GM19351 (cell line): ENCODE results near the gene POLR2L.

Experiments used
- ATAC-seq: cut with Tn5 transposase; IDR thresholded peaks from one replicate; pipeline ENCODE4 v1.9.1; 2021; ENCODE audit warnings: mild to moderate bottlenecking, moderate library complexity; ENCODE audit not compliant: unreplicated experiment

POLR2L gene

DNA sequence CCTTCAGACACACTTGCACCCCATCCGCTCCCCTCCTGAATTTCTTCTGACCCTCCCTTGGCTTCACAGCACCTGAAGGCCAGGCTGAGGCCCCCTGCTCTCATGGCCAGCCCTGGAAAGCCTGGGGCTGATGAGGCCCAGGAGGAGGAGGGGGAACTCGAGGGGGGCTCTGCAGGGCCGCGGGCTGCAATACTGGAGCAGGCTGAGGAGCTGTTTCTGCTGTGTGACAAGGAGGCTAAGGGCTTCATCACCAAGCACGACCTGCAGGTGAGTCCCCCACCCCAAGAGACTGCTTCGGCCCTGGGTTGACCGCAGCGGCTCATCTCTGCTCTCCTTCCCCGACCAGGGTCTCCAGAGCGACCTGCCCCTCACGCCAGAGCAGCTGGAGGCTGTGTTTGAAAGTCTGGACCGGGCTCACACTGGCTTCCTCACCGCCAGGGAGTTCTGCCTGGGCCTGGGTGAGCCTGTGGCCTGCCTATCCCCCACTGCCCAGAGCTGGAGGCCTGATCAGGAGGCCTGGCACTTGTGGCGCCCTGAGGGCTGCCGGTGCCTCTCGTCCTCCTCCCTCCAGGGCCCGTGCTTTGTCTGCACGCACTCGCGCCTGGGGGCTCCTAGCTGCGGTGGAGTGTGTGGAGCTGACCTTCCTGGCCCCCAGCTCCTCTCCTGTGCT is 13.7 kb downstream of the POLR2L start:
- no peak for ATAC-seq

GRCh38 chr11:827897-828192 is 14.5 kb downstream of the POLR2L start, which contains the start of gene CRACR2B:
TSS of gene CRACR2B (plus strand) at chr11:827919. CDS start at chr11:828608, 689 bp downstream.
- no peak for ATAC-seq

GRCh38 chr11:827146-827896 is 15.0 kb downstream of the POLR2L start:
- peak; percentile 41 for ATAC-seq

- peak; percentile 12 for ATAC-seq
Observed at GRCh38 chr11:826836-827145, 15.5 kb downstream of the POLR2L start.

DNA sequence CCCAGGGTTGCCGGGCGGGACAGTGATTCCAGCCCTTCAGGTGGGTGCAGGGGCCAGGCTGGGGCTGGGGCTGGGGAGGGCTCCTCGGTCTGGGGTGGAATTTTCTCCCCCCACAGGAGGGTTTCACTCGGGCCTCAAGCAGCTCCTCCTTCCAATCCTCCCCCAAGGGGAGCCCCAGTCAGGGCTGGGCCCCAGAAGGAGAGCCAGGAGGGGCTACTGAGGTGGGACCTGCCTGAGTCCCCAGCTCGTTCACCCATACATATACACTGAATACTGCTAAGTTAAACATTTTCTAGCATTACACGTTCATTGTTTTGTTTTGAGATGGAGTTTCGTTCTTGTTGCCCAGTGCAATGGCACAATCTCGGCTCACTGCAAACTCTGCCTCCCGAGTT is 16.1 kb downstream of the POLR2L start:
- ATAC-seq = no peak

DNA sequence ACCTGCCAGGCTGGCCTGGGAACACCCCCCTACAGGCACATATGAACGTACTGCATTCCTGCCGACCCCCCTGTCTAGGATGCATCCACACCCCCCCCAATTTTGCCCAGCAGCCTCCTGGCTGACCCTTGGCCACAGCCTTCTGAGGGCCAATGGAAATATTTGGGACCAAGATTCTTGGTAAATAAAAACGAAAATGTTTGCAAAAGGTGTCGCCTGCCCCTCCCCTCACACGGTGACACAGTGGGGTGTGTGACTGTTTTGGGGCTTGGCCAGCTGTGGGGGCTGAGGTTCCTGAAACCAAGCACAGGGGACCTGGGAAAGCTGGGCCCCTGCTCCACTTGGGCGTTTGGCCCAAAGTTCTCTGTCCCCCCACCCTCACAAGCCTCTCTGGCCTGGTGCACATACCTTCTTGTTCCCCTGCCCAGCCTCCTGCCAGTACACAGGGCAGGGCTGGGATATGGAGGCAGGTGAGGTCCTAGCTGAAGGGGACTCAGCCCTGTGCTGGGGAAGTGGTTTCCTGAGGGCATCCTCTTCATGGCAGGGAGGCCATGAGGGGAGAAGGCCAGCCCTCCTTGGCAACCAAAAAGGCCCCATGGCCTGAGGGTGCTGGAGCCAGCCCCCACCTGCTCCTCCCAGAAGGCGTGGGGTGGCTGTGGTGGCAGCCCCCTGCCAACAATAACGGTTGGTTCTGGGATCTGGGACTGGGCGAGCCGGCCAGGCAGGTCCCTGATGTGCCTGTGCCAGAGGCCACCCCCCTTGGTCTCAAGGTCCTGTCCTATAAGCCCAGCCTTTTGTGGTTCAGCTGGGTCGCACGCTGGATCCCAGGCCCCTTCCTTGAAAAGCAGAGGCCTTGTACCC is 16.7 kb downstream of the POLR2L start:
- ATAC-seq = no peak

- no peak for ATAC-seq
Observed at GRCh38 chr11:824942-825341, 17.4 kb downstream of the POLR2L start.

- ATAC-seq = no peak
Observed at GRCh38 chr11:824292-824880, 17.9 kb downstream of the POLR2L start.

DNA sequence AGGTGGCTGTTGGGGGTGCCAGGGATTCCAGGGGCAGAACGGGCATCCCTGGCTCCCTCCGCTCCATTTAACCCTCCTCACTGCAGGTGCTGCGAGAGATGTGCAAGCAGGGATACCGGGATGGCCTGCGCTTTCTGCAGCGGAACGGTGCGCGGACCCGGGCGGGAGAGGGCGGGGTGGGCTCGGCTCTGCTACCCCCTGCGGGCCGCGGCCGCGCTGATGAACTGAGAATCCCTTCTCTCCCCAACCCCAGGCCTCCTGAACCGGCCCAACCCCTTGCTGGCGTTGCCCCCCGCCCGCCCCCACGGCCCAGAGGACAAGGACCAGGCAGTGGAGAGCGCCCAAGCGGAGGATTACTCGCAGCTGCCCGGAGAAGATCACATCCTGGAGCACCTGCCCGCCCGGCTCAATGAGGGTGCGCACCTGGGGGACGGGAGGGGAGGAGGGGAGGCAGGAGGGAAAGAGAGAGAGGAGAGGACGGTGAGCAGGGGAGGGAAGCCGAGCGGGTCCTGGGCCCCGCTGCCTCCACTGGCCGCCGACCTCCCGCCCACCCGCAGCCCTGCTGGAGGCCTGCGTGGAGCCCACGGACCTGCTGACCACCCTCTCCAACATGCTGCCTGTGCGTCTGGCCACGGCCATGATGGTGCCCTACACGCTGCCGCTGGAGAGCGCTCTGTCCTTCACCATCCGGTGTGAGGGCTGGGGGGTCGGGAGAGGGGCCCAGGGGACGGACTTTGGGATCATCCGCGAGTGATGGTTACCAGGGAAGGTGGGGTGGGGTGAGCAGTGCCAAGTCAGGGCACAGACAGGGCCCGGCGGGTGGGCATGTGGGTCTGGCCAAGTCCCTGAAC is 18.7 kb downstream of the POLR2L start:
- ATAC-seq = no peak

DNA sequence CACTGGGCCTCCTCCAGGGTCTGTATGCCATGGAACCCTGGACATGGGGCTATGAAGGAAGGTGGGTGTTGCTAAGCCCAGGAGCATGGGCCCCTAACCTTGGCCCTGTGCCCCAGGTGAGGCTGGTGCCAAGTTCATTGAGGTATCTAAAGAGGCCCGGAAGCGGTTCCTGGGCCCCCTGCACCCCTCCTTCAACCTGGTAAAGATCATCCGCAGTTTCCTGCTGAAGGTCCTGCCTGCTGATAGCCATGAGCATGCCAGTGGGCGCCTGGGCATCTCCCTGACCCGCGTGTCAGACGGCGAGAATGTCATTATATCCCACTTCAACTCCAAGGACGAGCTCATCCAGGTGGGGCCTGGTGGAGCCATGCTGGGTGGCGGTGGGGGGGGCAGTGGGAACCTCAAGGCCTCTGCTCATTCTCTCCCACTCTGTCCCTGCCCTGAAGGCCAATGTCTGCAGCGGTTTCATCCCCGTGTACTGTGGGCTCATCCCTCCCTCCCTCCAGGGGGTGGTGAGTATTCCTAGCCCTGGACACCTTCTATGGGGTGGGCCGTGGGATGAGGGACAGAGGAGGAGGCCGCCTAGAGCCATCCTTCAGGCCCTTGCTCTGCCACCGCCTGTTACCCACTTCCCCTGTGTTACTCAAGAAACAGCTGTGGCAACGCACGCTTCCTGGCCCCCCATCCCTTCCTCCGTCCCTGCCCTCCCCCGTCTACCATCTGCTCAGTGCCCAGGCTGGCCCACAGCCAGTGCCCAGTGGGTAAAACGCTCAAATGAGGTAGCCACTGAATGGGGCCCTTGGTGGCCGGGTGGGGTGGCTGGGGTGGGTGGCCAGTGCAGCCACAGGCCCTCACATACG is 20.6 kb downstream of the POLR2L start:
- no peak for ATAC-seq

- ATAC-seq = no peak
Observed at GRCh38 chr11:820655-821511, 21.4 kb downstream of the POLR2L start.

- ATAC-seq = peak; percentile 68
Observed at GRCh38 chr11:819943-820649, 22.2 kb downstream of the POLR2L start.

DNA sequence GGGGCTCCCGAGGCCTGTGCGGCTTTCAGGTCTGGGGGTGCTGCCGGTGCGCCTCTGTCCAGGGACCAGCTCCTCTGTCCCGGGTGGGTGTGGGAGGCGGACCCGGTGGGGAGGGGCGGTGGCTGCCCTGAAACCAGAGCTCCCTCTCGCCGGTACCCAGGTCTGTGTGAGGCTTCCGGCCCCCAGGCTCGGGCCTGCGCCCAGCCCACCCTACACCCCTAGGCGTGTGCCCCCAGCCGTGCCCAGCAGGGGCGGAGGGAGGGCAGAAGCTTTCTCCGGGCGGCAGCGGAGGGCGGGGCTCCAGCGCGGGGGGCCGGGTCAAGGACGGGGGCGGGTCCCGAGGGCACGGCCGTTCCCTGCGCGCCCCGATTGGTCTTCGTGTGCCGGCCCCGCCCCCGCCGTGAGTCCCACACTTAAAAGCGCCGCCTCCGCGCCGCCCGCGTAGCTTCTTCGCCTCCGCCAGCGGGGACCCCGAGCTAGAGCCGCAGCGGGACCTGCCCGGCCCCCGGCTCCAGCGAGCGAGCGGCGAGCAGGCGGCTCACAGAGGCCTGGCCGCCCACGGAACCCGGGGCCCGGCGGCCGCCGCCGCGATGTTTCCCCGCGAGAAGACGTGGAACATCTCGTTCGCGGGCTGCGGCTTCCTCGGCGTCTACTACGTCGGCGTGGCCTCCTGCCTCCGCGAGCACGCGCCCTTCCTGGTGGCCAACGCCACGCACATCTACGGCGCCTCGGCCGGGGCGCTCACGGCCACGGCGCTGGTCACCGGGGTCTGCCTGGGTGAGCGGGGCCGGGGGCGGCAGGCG is 23.0 kb downstream of the POLR2L start:
- ATAC-seq = peak; percentile 70

DNA sequence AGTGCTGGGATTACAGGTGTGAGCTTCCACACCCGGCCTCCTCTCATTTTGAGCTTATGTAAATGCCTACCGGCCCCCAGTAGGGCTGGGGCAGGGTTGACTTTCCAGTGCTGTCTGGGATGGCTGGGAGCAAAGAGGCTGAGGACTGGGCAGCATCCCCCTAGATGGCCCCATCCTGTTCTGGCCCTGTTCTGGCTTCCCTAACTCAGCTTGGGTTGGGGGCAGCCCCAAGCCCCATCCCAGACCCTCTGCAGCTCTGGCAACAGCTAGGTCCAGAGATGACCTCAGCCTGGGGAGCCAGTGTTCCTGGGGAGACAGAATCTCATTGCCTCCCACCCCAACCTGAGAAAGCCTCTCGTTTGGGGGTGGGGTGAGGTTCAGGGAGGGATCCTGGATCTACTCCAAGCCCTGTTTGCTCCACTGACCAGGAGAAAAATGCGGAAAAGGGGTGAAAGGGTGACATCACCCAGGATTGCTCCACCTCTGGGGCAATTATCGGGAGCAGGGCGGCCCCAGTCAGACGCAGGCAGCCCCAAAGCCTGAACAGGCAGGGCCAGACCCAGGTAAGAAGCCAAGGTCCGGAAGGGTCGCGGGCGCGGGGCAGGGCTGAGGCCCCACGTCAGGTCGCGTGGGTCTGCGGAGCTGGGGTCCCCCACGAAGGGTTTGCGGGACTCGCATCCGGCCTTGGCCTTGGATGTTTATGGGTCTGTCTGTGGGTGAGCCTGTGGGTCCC is 23.8 kb downstream of the POLR2L start, which contains the start of gene PNPLA2:
PNPLA2 (plus strand) TSS at position 519 of the 733 bp plus-strand sequence. CDS start 805 bp downstream, outside the sequence.
- no peak for ATAC-seq

DNA sequence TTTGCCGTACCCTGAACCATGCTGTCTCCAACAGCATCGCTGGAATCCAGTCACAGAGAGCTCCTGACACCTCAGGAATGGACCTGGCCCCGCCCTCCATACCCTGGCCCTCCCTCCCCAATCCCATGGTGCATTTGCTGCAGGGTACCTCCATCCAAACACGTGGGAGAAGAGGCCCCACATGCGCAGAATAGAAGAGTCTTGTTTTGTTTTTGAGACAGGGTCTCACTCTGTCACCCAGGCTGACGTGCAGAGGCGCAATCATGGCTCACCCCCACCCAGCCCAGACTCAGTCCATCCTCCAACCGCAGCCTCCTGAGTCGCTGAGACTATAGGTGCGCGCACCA is 25.9 kb downstream of the POLR2L start:
- no peak for ATAC-seq

DNA sequence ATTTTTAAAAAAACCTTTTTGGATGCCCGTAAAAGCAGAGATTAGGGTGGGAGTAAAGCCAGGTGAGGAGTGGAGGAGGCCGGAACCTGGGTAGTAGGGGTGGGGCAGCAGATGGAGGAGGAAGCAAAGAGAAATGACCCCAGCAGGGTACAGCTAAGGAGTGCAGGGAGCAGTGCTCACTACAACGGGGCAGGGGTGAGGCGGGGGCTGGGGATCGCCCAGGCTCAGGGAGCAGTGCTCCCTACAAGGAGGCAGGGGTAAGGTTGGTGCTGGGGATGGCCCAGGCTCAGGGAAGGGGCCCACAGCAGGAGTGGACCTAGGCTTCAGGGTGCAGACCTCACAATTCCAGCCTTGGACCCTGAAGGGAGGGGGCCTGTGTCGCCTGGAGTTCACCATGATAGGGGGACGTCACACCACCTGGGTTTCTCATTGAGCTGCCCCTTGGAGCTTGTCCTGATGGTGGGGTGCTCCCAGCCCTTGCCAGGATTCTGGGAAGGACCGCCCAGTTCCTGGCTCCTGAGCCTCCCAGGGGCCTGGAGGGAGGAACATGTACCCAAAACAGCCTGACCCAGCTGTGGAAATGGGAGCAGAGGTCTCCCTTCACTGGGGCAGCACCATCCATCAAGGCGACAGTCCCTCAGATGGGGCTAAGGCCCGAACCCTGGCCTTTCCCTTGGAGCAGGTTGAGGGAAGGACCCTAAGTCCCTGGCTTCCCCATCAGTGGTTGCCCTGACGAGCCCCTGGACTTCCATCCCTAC is 26.5 kb downstream of the POLR2L start:
- ATAC-seq = no peak
